IPS-NIHi7 (cell line): Measurements from ENCODE around the gene NUP50.
"Not testable (repeated sequence)": the region's sequence is repeated elsewhere in the genome, so short reads cannot be mapped to it uniquely, and the experiment has no call there.

Experiments used
- DNase-seq: peaks from one replicate; pipeline ENCODE4 v3.0.0; 2012; ENCODE audit warnings: mixed read lengths; ENCODE audit errors: extremely low spot score

The NUP50 gene

GRCh38 chr22:45162531-45162930, 1.2 kb upstream of the NUP50 start:
- DNase-seq, result no peak

- DNase-seq, result peak; percentile 33
These were observed 650 bp upstream of the NUP50 start for GRCh38 chr22:45163099-45163450.

GRCh38 chr22:45164270-45165088, 754 bp downstream of the NUP50 start:
- DNase-seq, result peak; percentile 43

GRCh38 chr22:45166932-45167331, 3.2 kb downstream of the NUP50 start:
- DNase-seq, result no peak

- no peak for DNase-seq
These were observed 6.1 kb downstream of the NUP50 start for GRCh38 chr22:45169591-45170466.

GRCh38 chr22:45171830-45172229, 8.1 kb downstream of the NUP50 start:
- no peak for DNase-seq

- DNase-seq, result no peak
These were observed 9.3 kb downstream of the NUP50 start for GRCh38 chr22:45172881-45173585.

GRCh38 chr22:45179276-45180049, 15.7 kb downstream of the NUP50 start:
- no peak for DNase-seq

- DNase-seq, result no peak
These were observed 16.5 kb downstream of the NUP50 start for GRCh38 chr22:45180146-45180679.

- DNase-seq, result no peak
These were observed 17.5 kb downstream of the NUP50 start for GRCh38 chr22:45181240-45181639.

- no peak for DNase-seq
These were observed 18.0 kb downstream of the NUP50 start for GRCh38 chr22:45181766-45182165.

- no peak for DNase-seq
These were observed 20.2 kb downstream of the NUP50 start for GRCh38 chr22:45183974-45184373.

- DNase-seq, result no peak
These were observed 22.2 kb downstream of the NUP50 start for GRCh38 chr22:45185718-45186514.

- no peak for DNase-seq
These were observed 24.2 kb downstream of the NUP50 start for GRCh38 chr22:45187891-45188290.

GRCh38 chr22:45188779-45189178, 25.1 kb downstream of the NUP50 start:
- no peak for DNase-seq

GRCh38 chr22:45190202-45190872, 26.6 kb downstream of the NUP50 start:
- DNase-seq, result no peak

GRCh38 chr22:45191746-45192145, 28.0 kb downstream of the NUP50 start:
- not testable (repeated sequence) for DNase-seq

- peak; percentile 78 for DNase-seq
These were observed 29.0 kb downstream of the NUP50 start for GRCh38 chr22:45192701-45193187.

GRCh38 chr22:45194686-45195085, 31.0 kb downstream of the NUP50 start:
- DNase-seq, result no peak

- DNase-seq, result no peak
These were observed 31.9 kb downstream of the NUP50 start for GRCh38 chr22:45195616-45196015.
